HEK293 (cell line): ENCODE data around the gene HSP90AA1.

Experiments used
- CTCF ChIA-PET: fragments of 350-600 bp; formaldehyde crosslinking; extraction: SDS; loops from one replicate; lab custom pipeline; 2021; ENCODE audit warnings: antibody characterized with exemption; lab: Yijun Ruan, JAX
- POLR2A ChIA-PET: fragments of 300-600 bp; formaldehyde crosslinking; extraction: SDS; loops from one replicate; lab custom pipeline; 2020; ENCODE audit warnings: antibody characterized with exemption, inconsistent platforms; lab: Yijun Ruan, JAX
- H3K27ac ChIP-seq: fragments of 200-500 bp; sonication (Bioruptor generic); 2 replicates; pipeline ENCODE4 v1.5.1; 2014; ENCODE audit warnings: low read depth, low read length, control low read depth, inconsistent platforms; ENCODE audit errors: extremely low read depth
- H3K36me3 ChIP-seq, 2 experiments: fragments of 200-500 bp in 1 of 2; sonication (Bioruptor generic) in 1 of 2; 1 replicate in 1 of 2; 2 replicates in 1 of 2; pipeline ENCODE4 v1.5.1; 2014 to 2017; ENCODE audit warnings: inconsistent platforms in 2 of 2, low read length in 2 of 2; ENCODE audit not compliant: control insufficient read depth in 2 of 2, insufficient read depth in 1 of 2
- H3K4me1 ChIP-seq: fragments of 200-500 bp; sonication (Bioruptor generic); 2 replicates; pipeline ENCODE4 v1.5.1; 2014; ENCODE audit warnings: mild to moderate bottlenecking, low read length, inconsistent platforms; ENCODE audit not compliant: control insufficient read depth, insufficient read depth
- H3K4me3 ChIP-seq: 2 replicates; pipeline ENCODE4 v1.5.1; 2011; ENCODE audit warnings: low read depth, mild to moderate bottlenecking, control low read depth, low read length, moderate library complexity
- H3K9me3 ChIP-seq: fragments of 200-500 bp; sonication (Bioruptor generic); 2 replicates; pipeline ENCODE4 v1.5.1; 2014; ENCODE audit warnings: low read depth, low read length, inconsistent platforms; ENCODE audit not compliant: control insufficient read depth, insufficient read depth
- MZF1 ChIP-seq: fragments of 450-650 bp; formaldehyde crosslinking; IDR thresholded peaks from 2 replicates; pipeline ENCODE4 v1.5.1; 2017; ENCODE audit warnings: missing biosample characterization, missing genetic modification characterization, borderline replicate concordance
- PRDM10 ChIP-seq: fragments of 450-650 bp; formaldehyde crosslinking; IDR thresholded peaks from 2 replicates; pipeline ENCODE4 v1.5.1; 2016; ENCODE audit warnings: missing biosample characterization, missing genetic modification characterization
- SP2 ChIP-seq: fragments of 450-650 bp; formaldehyde crosslinking; IDR thresholded peaks from 2 replicates; pipeline ENCODE4 v1.5.1; 2016; ENCODE audit warnings: missing biosample characterization, missing genetic modification characterization
- ZEB2 ChIP-seq: fragments of 450-650 bp; formaldehyde crosslinking; IDR thresholded peaks from 2 replicates; pipeline ENCODE4 v1.5.1; 2016; ENCODE audit warnings: missing biosample characterization, missing genetic modification characterization
- ZNF202 ChIP-seq: fragments of 450-650 bp; formaldehyde crosslinking; IDR thresholded peaks from 2 replicates; pipeline ENCODE4 v1.5.1; 2016; ENCODE audit warnings: missing biosample characterization, missing genetic modification characterization, borderline replicate concordance
- ZNF211 ChIP-seq: fragments of 450-650 bp; formaldehyde crosslinking; IDR thresholded peaks from 2 replicates; pipeline ENCODE4 v1.5.1; 2016; ENCODE audit warnings: low read depth, missing biosample characterization, missing genetic modification characterization
- ZNF214 ChIP-seq: fragments of 450-650 bp; formaldehyde crosslinking; IDR thresholded peaks from 2 replicates; pipeline ENCODE4 v1.5.1; 2017; ENCODE audit warnings: missing biosample characterization, mild to moderate bottlenecking, missing genetic modification characterization, borderline replicate concordance
- ZNF239 ChIP-seq: fragments of 450-650 bp; formaldehyde crosslinking; IDR thresholded peaks from 2 replicates; pipeline ENCODE4 v1.5.1; 2016; ENCODE audit warnings: missing biosample characterization, missing genetic modification characterization
- ZNF433 ChIP-seq: fragments of 450-650 bp; formaldehyde crosslinking; IDR thresholded peaks from 2 replicates; pipeline ENCODE4 v1.5.1; 2016; ENCODE audit warnings: missing biosample characterization, missing genetic modification characterization, low read depth
- ZNF510 ChIP-seq: fragments of 450-650 bp; formaldehyde crosslinking; IDR thresholded peaks from 2 replicates; pipeline ENCODE4 v1.5.1; 2018; ENCODE audit warnings: mild to moderate bottlenecking, missing genetic modification characterization, missing biosample characterization; ENCODE audit not compliant: insufficient replicate concordance
- ZNF555 ChIP-seq: fragments of 450-650 bp; formaldehyde crosslinking; conservative IDR thresholded peaks from 2 replicates; pipeline ENCODE4 v1.5.1; 2017; ENCODE audit warnings: missing biosample characterization, mild to moderate bottlenecking, missing genetic modification characterization, inconsistent platforms
- ZNF658 ChIP-seq: fragments of 450-650 bp; formaldehyde crosslinking; IDR thresholded peaks from 2 replicates; pipeline ENCODE4; 2016; ENCODE audit warnings: missing biosample characterization, missing genetic modification characterization
- ZNF670 ChIP-seq: fragments of 450-650 bp; formaldehyde crosslinking; IDR thresholded peaks from 2 replicates; pipeline ENCODE4 v1.5.1; 2016; ENCODE audit warnings: missing biosample characterization, missing genetic modification characterization, low read depth
- ZSCAN23 ChIP-seq: fragments of 450-650 bp; formaldehyde crosslinking; IDR thresholded peaks from 2 replicates; pipeline ENCODE4 v1.5.1; 2016; ENCODE audit warnings: missing biosample characterization, missing genetic modification characterization
- TF ChIP-seq, protein P1 (sequence below): fragments of 450-650 bp; formaldehyde crosslinking; IDR thresholded peaks from 2 replicates; pipeline ENCODE4 v1.5.1; 2016; ENCODE audit warnings: missing biosample characterization, missing genetic modification characterization
- TF ChIP-seq, protein P2 (sequence below): fragments of 450-650 bp; IDR thresholded peaks from 2 replicates; pipeline ENCODE4 v1.5.1; 2018; ENCODE audit warnings: missing biosample characterization, missing genetic modification characterization

The HSP90AA1 gene

GRCh38 chr14:102047808-102048540, 38.9 kb downstream of the HSP90AA1 start:
- ChIA-PET CTCF (interaction anchor here (0.6 to 2.3 kb wide), 3 partner anchors 10 to 353 kb away, joined by 4 to 9 read pairs (median 5); no protein-coding TSS in a partner anchor), POLR2A (no interaction called here)
- no peak for TF ChIP-seq ZSCAN23 (tag by site-specific recombination)
- TF ChIP-seq ZNF239 (tag by site-specific recombination) = no peak
- no peak for TF ChIP-seq ZEB2 (tag by site-specific recombination)
- TF ChIP-seq, protein P1, sequence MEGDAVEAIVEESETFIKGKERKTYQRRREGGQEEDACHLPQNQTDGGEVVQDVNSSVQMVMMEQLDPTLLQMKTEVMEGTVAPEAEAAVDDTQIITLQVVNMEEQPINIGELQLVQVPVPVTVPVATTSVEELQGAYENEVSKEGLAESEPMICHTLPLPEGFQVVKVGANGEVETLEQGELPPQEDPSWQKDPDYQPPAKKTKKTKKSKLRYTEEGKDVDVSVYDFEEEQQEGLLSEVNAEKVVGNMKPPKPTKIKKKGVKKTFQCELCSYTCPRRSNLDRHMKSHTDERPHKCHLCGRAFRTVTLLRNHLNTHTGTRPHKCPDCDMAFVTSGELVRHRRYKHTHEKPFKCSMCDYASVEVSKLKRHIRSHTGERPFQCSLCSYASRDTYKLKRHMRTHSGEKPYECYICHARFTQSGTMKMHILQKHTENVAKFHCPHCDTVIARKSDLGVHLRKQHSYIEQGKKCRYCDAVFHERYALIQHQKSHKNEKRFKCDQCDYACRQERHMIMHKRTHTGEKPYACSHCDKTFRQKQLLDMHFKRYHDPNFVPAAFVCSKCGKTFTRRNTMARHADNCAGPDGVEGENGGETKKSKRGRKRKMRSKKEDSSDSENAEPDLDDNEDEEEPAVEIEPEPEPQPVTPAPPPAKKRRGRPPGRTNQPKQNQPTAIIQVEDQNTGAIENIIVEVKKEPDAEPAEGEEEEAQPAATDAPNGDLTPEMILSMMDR = no peak
- TF ChIP-seq ZNF658 = no peak
- no peak for TF ChIP-seq ZNF202 (tag by site-specific recombination)
- TF ChIP-seq ZNF670 (tag by site-specific recombination) = no peak
- no peak for TF ChIP-seq ZNF211 (tag by site-specific recombination)
- no peak for TF ChIP-seq SP2 (tag by site-specific recombination)
- no peak for TF ChIP-seq PRDM10 (tag by site-specific recombination)
- TF ChIP-seq, protein P2, sequence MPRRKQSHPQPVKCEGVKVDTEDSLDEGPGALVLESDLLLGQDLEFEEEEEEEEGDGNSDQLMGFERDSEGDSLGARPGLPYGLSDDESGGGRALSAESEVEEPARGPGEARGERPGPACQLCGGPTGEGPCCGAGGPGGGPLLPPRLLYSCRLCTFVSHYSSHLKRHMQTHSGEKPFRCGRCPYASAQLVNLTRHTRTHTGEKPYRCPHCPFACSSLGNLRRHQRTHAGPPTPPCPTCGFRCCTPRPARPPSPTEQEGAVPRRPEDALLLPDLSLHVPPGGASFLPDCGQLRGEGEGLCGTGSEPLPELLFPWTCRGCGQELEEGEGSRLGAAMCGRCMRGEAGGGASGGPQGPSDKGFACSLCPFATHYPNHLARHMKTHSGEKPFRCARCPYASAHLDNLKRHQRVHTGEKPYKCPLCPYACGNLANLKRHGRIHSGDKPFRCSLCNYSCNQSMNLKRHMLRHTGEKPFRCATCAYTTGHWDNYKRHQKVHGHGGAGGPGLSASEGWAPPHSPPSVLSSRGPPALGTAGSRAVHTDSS = no peak
- TF ChIP-seq MZF1 (tag by site-specific recombination) = no peak
- no peak for TF ChIP-seq ZNF555
- no peak for TF ChIP-seq ZNF510
- no peak for TF ChIP-seq ZNF433 (tag by site-specific recombination)
- no peak for TF ChIP-seq ZNF214 (tag by site-specific recombination)
- Histone ChIP-seq H3K27ac (no peak overlapping the region), H3K36me3 (peaks cover 46 to 89% of the 10 kb centered on the region in 2 experiments), H3K9me3 (no peaks in the 10 kb centered on the region), H3K4me1 (no peaks in the 10 kb centered on the region; the same call in 1 of the 2 replicates), H3K4me3 (no peak overlapping the region)
